ENCODE results near the gene NACC2.

NACC2 gene

GRCh38 chr9:136095070-136096058 lies at the start of gene NACC2:
TSS of gene NACC2 (minus strand) at chr9:136095289. CDS start at chr9:136050521, 44,768 bp downstream.
- in situ Hi-C loops (cut with HindIII; ENCODE audit: low sequenced_read_pairs), result loop anchor here (5.0 kb wide), 1 partner anchor 38 kb away; no protein-coding TSS in a partner anchor

- in situ Hi-C loops (cut with HindIII; ENCODE audit: low sequenced_read_pairs), result no loop called here
Measured at GRCh38 chr9:136144450-136144849, 49.4 kb upstream of the NACC2 start.

GRCh38 chr9:136143215-136144001 lies 48.3 kb upstream of the NACC2 start:
- in situ Hi-C loops (cut with HindIII; ENCODE audit: low sequenced_read_pairs), result no loop called here

DNA sequence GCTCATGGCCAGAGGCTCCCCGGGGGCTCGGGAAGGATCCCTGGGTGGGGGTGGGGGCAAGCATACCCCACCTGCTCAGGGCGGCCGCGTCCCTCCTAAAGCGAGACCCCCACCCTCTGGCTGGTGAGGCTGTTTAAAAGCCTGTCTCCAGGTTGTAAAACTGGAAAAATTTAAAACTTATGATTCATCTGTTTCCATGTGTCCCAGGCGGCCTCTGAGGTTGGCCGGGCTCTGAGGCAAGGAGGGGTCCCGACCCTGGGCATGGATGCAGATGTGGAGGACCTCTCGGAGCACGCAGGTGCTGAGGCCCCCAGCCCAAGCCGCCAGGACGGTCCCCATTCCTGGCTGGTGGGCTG lies 47.7 kb upstream of the NACC2 start:
- in situ Hi-C loops (cut with HindIII; ENCODE audit: low sequenced_read_pairs), result no loop called here

- in situ Hi-C loops (cut with HindIII; ENCODE audit: low sequenced_read_pairs), result no loop called here
Measured at GRCh38 chr9:136142414-136142796, 47.3 kb upstream of the NACC2 start.

GRCh38 chr9:136141682-136142413 lies 46.8 kb upstream of the NACC2 start:
- in situ Hi-C loops (cut with HindIII; ENCODE audit: low sequenced_read_pairs), result no loop called here

- in situ Hi-C loops (cut with HindIII; ENCODE audit: low sequenced_read_pairs), result no loop called here
Measured at GRCh38 chr9:136140966-136141365, 45.9 kb upstream of the NACC2 start.

DNA sequence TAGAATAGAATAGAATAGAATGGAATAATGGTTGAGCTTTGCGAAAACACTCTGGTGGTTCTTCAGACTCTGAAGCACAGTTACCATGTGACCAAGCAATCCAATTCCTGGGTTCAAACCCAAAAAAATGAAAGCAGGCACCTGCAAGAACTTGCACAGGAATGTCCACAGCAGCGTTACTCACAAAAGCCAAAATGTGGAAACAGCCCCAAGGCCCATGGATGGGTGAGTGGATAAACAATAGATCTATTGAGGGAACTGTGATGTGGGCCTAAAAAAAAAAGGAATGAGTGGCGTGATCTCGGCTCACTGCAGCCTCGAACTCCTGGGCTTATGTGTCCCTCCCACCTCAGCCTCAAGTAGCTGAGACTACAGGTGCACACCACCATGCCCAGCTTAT lies 45.0 kb upstream of the NACC2 start:
- in situ Hi-C loops (cut with HindIII; ENCODE audit: low sequenced_read_pairs), result no loop called here

DNA sequence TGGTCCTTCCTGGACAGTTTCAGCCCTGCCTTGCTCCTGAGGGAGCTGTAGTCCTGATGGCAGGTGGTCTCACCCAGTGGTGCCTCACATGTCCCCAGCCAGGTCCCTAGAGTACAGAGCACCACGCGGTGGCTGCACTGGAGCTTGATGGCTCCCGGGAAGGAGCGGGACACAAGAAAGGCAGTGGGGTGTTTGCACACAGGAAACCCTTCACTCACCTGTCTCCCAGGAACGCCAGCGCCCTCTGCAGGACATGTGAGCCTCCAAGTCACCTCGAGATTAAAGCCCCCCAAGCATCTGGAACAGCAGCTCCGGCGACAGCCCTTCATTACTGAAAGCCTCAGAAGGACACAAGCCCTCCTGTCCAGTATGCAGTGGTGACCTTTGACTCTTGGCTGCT lies 43.5 kb upstream of the NACC2 start:
- in situ Hi-C loops (cut with HindIII; ENCODE audit: low sequenced_read_pairs), result loop anchor here (5.0 kb wide), 3 partner anchors 81 to 229 kb away; no protein-coding TSS in a partner anchor

- in situ Hi-C loops (cut with HindIII; ENCODE audit: low sequenced_read_pairs), result loop anchor here (5.0 kb wide), 3 partner anchors 80 to 230 kb away; no protein-coding TSS in a partner anchor
Measured at GRCh38 chr9:136137321-136138265, 42.5 kb upstream of the NACC2 start.

- in situ Hi-C loops (cut with HindIII; ENCODE audit: low sequenced_read_pairs), result loop anchor here (5.0 kb wide), 3 partner anchors 79 to 231 kb away; no protein-coding TSS in a partner anchor
Measured at GRCh38 chr9:136136127-136136925, 41.2 kb upstream of the NACC2 start.

- in situ Hi-C loops (cut with HindIII; ENCODE audit: low sequenced_read_pairs), result loop anchor here (5.0 kb wide), 3 partner anchors 78 to 232 kb away; no protein-coding TSS in a partner anchor
Measured at GRCh38 chr9:136135326-136136126, 40.4 kb upstream of the NACC2 start.

GRCh38 chr9:136133959-136134484 lies 38.9 kb upstream of the NACC2 start:
- in situ Hi-C loops (cut with HindIII; ENCODE audit: low sequenced_read_pairs), result no loop called here

- in situ Hi-C loops (cut with HindIII; ENCODE audit: low sequenced_read_pairs), result no loop called here
Measured at GRCh38 chr9:136133191-136133958, 38.3 kb upstream of the NACC2 start.

GRCh38 chr9:136132512-136133050 lies 37.5 kb upstream of the NACC2 start:
- in situ Hi-C loops (cut with HindIII; ENCODE audit: low sequenced_read_pairs), result no loop called here

DNA sequence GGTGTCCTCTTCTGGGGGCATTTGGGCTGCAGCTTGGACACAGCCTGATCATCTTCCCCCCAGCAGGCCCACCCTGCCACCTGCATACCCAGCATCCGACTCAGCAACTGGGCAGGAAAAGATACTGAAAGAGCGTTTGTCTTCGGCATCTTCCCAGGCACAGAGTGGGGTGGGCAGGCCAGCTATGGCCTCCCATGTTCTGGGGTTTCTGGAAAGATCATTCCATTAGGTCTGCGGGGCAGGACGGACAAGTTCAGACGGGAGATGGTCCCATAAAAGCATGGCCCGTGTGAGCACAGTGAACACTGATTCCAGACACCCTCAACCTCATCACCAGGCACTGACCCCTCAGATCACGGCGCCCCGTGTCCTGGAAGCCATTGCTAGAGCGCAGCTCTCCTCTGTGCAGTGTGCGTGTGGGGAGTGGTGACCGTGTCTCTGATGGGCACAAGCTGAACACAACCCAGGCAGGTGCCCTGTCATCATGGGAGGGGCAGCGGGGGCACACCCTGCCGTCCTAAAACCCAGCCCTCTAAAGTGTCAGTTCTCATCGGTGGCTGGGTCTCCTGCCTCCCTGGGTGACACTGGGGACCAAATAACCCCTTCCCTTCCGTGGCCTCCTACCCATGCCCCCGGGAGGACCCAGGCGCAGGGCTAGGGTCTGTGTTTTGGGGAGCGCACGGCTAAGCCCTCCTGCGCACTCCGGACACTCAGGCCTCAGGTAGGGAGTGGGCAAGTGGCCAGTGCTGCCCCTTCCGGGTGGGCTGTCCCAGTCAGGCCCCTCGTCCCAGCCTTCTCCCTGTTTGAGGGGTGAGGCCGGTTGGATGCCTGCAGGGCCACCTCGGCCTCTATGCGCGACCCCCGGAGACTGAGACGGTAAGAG lies 36.8 kb upstream of the NACC2 start:
- in situ Hi-C loops (cut with HindIII; ENCODE audit: low sequenced_read_pairs), result no loop called here

Measured in endothelial cell of hepatic sinusoid (primary cell).